EH (cell line): Measurements from ENCODE around the gene PHACTR1.

Experiments used
- DNase-seq: peaks from one replicate; pipeline ENCODE4 v3.0.0-alpha.2; 2015; ENCODE audit warnings: low read depth

PHACTR1 gene

DNA sequence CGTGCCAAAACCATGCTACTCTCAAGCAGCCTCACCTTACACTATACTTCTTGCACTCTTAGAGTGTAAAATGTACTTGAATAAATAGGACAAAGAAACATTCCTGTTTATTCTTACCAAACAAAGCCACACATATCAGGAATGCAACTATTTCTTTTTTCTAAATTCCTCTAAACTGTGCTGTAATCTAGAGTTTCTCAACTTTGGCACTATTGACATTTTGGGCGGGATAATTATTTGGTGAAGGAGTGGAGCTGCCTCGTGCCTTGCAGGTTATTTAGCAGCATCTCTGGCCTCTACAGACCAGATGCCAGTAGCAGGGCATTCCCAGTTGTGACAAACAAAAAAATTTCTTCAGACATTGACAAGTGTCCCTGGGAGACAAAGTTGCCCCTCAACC, 86.9 kb downstream of the PHACTR1 start:
- no peak for DNase-seq

DNA sequence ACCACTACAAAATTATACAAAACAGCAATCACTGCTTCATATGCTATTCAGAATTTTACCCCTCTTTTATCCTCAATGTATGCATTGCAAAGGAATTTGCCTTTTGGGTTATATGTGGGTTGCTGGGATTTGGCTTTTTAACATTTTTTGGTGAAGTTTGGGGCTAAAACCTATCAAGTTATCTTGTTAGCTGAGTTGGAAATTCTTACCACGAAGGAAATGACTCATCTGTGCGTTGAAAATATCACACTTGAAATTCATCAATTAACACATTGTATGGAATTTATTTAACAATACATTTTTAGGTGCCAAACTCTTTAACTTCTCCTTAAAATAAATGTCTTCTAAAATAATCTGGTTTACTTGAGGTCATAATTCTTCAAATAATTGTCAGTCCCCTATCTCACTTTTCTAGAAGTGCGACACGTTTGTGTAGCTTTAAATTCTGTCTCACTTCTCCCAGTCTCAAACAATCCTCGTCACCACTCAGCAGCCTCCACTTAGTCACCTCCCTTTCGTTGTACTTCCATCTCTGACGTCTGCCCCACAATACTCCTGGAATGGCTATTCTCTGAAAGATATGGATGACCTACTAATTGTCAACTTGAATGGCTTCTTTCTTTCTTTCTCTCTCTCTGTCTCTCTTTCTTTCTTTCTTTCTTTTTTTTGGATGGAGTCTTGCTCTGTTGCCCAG, 88.5 kb downstream of the PHACTR1 start:
- no peak for DNase-seq

DNA sequence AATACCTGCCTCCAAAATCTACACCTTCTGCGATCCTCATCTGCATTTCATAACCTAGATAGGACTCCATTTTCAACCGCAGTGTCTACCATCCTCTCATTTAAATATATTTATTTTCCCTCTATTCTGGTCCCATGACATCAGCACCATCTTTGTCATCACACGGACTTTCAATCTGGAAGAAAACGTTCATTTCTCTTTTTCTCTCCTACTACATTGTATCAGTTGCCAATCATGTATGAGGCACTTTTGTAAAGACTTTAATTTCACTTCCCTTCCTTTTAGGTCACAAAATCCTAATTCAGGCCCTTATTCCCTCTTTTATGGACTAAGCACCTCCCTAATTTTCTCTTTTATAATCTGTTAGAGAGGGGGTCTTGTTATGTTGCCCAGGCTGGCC, 89.6 kb downstream of the PHACTR1 start:
- no peak for DNase-seq

DNA sequence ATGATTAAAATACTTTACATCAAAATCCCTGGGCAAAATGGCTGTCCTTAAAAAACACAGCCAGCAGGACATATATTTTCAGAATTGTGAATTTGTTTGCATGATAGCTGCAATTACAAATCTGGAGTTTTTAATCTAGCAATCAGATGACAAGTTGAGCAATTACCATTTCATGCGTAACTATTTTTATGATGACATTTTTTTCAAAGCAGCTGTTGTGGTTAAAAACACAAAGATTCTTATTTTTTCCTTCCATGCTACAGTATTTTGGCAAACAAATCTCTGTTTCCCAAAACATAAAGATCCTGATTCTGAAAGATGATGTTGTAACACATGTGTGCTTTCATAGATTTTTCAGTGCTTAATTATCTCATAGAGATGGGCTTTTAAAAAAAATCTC, 90.2 kb downstream of the PHACTR1 start:
- no peak for DNase-seq

DNA sequence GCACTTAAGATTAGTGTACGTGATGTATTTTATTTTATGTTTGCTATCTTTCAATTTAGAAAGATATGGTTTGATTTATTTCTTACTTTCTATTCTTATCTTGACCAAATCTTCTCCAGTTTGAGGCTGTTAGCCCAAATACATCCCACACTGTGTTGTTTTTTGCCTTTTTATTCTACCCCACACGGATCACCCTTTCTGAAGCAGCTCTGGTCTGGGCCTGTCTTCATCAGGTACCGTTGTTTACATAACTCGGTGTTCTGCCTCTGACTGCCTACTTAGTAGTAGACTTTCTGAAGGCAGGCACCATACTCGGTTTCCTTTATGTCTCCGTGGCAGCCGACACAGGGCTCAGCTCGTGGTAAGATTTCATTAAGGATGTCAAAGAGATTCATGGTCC, 95.0 kb downstream of the PHACTR1 start:
- DNase-seq, result no peak

DNA sequence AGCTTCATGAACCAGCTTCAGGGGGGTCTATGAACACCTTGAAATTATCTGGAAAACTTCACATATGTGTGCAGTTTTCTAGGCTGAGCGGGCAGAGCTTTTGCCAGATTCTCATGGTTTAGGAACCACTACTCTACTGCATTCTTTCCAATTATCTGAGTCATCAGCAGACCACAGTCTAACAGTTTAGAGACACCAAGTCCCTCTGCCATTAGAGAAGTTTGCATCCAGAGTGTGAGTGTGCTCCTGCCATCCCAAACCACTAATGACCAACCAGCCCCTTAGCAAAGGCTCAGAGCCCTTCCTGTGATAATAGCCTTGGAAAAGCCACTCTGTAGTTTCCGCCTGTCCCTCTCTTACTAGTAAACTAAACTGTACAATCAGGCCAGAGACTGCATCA, 96.8 kb downstream of the PHACTR1 start:
- DNase-seq, result peak; percentile 77

DNA sequence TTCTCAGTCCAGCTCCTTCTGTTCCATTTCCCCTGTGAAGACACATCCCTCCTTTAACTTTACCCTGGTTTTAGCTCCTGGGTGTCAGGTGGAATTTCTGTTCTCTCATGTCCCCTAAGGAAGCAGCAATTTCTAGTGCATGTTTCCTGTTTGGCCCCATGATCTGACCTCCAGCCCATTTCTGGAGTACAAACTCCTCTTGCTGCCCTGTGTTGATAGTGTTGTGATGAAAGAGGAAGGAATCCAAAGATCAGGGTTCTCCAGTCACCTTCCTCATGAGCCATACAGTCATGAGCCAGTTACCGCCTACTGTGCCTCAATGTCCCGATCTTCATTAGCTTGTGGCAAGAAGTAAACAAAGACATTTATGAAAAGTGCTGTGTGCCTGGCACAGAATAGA, 97.4 kb downstream of the PHACTR1 start:
- no peak for DNase-seq

DNA sequence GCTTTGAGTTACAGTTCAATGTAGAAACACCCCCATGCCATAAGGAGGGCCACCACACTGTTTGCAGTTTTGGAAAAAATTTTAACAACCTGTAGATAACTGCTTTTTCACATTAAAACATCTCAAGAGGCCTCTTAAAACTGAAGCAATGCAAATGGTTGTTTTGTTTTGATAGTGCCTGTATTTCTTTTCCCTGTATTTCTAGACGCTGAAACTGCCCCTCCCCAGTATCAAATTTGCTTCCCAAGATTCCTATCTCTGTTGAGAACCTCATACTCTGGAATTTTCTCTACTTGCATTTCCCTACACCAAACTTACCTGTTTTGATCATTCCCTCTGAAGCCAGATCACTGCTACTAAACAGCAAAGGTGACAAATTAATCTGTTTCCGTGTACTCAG, 98.5 kb downstream of the PHACTR1 start:
- DNase-seq, result no peak

DNA sequence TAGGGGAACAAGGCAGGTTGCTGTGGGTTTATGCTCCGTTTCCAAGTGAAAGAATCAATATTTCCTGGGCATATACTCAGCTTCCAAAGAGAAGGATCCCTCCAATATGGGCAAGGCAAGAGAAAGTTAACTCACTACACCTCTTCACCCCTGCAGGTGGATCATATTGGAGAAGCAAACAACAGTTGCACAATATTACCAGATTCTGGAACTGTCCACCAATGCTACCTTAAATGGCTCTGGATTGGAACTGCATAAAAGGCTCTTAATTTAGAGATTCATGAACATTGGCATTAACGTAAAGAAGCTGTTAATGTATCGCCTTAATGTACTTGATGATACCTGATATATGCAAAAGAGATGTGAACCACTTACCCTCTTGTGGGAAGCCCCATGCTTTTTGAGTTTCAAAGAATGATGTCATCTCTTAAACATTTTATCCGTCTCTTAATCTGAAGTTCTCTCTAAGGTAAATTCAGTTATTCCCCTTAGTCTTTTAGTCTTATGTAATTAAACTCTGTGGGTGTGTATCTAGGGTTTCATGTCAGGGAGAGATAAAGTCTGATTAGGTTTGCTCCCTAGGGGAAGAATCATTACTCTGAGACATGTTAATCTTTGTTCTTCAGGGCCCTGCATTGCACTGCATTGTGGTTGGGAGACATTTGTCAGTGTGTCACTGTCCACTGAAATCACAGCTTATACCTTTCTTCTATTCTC, 99.5 kb downstream of the PHACTR1 start:
- no peak for DNase-seq

DNA sequence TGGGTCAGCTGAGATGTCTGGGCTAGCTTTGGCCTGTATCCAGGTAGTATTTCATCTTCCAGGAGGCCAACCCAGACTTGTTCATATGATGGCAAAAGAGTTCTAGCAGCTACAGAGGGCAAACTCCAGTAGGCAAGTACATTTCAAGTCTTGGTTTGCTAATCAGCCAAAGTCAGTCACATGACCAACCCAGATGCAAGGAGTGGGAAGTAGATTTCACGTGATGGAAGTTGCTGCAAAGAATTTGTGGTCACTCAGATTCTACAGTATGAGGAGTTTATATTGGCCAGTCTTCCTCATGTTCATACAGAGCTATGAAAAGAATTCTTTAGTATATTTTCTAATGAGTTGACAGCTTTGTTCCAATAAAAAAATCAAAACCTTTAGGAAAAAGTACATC, 101.8 kb downstream of the PHACTR1 start:
- DNase-seq, result peak; percentile 38

DNA sequence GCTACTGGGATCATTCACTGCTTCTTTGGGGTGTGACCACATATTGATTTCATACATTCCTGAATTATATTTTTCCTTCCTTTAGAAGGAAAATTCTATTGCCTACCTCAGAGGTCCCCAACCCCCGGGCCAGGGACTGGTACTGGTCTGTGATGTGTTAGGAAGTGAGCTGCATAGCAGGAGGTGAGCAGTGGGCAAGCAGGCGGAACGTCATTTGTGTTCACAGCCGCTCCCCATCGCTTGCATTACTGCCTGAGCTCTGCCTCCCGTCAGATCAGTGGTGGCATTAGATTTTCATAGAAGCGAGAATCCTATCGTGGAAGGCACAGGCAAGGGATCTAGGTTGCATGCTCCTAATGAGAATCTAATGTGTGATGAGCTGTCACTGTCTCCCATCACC, 107.3 kb downstream of the PHACTR1 start:
- no peak for DNase-seq

DNA sequence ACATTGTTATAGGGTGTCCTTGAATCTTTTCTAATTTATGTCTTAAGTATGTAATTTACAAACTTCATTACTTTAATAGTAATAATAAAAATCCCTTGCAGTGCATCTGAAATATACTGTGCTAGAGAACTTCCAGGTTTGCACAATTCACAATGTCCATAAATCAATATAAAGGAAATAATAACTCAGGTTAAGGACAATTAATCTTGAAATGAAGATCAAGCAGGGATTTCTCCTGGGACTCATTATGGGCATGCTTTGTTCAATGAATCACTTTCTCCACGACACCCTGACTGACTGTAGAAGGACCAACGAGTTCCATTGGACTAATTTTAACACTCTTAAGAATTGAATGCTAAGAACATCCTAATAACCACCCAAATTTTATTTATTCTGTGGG, 110.0 kb downstream of the PHACTR1 start:
- no peak for DNase-seq

DNA sequence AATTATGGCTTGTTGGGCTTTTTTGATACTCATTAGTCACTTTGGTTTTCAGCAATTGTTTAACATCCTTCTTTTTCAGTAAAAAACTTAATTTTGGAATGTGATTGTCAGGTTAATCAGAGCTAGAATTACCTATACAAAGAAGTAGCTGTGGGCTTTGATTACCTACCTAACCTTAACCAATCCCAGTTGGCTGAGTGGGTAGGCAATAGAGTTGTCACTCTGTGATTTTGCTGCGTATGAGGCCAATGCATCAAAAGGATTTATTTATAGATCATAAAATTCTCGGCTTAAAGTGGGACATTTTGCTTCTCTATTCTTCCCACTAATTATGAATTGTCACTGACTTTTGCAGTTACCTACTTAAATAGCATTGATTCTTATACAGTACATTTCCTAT, 111.4 kb downstream of the PHACTR1 start:
- no peak for DNase-seq

DNA sequence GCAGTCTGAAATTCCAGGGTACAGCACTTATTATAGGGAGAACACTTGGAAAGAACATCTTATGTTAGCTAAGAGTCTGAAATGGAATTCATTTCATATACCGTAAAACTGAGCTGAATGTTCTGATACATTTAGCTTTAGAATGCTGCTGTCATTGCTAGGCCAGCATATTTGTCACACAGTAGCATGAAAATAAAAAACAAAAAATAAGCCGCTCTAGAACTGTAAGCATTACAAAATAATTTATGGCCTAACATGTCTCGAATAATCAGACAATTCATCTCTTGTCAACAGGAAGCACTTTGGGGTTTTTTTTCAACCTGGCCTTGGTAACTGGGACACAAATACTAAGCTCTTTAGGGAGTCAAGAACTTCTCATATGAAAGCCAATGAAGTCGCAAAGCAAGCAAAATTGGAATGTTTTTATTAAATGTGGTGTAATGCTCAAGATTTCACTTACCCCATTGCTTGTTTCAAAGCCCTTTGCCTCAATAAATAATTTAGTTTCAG, 115.7 kb downstream of the PHACTR1 start:
- DNase-seq, result no peak

DNA sequence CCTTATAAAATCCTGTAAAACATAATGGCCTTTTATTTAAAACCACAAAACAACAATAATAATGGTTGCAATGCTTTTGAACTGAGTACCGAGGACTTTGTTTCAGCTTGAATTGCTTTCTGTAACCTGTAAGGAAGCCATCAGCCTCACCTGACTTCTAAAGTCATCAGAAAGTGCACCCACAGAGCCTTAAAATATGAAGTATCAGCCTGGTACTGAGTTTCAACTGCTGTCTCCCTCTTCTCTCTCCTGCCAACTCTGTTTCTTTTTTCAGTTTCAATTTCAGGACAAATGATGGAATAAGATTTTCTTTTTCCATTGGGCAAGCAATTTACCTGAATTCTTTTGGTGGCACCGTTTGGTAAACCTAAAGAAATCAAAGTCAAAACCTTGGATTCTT, 119.4 kb downstream of the PHACTR1 start:
- DNase-seq, result no peak

DNA sequence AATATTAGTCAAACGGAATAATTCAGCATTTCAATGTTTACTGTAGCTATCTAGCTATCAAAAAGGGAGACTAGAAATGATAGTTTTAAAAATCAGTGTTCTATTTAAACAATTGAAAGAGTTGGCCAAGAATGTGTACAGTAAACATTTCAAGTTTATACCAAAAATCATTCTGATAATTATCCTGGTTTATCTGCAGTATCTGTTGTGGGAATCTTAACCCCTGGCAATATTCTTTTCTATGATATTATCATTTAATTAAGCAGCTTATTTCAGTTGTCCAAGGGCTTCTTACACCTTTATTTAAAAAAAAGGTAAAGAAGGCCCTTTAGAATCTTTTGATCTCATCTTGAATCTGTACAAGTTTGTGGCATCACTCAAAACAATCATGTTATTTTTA, 125.1 kb downstream of the PHACTR1 start:
- no peak for DNase-seq

DNA sequence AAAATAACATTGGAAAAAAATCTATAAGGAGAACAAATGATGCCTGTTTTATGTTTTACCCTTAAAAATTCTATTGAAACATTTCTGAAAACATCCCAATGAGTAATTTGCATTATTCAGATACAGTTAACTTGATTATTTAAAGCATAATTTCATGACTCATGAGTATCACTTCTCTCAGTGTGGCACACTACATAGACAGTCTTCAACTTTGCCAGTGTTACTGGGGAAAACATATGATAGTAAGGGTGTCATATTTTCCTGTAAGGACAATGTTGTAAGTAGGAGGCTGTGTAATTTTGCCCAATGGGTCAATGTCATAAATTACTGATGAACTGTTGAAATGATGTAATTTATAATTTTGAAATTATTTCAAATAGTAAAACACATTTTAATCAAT, 125.5 kb downstream of the PHACTR1 start:
- DNase-seq, result peak; percentile 26

DNA sequence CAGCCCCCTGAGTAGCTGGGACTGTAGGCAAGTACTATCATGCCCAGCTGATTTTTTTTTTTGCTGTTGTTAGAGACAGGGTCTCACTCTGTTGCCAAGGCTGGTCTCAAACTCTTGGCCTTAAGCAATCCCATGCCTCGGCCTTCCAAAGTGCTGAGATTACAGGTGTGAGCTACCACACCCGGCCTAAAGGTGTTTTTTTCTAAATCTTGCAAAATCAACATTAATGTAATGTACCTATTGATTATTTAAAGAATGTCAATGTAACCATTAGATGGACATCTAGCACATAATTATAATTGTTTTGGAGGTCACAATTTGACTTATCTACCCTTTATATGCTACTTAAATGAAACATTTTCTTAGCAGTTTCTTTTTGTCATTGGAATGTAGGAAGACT, 126.1 kb downstream of the PHACTR1 start:
- DNase-seq, result no peak

DNA sequence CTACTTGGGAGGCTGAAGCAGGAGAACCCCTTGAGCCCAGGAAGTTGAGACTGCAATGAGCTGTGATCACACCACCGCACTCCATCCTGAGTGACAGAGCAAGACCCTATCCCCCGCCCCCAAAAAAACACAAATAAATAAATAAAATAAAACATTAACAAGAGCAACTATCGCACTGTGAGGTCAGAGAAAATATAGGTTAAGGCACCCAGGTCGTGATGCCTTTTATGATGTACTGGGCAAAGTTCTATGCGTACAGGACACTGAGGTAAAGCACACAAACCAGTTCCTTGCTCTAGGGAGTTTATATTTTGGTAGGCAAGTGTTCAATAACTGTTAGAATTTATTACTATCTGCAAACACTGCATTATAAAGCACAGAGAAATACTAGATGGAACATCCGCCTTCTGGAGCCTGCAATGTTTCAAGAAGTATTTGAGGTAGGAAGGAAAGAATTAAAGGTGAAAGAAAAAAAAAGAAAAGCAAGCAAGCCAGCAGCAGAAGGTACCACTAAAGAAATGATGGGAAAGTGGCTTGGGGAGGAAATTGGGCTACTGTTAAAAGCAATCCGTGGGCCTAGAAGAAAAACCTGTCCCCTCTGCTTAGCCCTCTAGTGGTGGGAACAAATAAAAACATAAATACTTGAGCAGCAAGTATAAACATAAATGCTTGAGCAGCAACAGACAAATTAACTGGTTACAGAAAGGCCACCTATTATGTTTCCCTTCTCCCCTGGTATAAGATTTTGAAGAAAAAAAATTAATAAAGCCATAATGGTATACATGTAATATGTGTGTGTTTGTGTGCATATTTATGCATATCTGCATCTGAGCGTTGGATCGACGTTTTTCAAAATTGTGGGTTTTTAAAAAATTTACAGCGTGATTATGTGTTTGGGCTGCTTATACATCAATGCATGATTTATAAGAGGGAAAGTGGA, 128.0 kb downstream of the PHACTR1 start:
- DNase-seq, result peak; percentile 49

DNA sequence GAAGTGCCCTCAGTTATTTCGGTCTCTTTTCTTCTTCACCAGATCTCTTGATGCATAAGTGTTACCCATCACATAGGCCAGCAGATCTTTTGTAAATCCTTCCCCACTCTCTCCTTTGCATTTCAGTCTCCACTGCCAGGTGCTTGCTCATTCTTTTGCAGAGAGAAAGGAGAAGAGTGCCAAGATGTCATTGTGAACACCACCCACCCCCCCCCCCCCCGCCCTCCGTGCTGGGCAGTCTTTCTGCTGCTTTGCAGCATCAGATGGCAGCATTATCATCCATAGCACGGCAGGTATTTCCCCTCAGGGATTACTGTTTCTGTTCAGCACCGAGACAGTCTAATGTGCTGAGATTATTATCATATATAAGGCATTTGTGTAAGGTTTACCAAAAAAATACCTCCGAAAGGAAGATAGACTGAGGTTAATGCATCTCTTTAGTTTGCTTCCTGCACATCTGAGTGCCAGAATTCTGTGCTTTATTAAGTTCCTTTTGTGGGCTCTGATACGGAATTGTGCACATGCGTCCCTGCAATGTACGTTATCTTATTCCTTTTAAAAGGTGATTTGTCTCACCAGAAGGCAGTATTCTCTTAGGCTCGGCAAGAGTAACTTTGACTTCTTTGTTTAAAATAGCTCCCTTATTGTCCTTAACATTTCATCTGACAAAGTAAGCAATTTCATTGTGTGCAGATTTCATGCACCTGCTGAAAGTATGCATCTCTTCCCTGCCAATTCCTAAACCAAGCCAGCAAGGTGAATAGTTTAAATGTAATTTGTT, 128.8 kb downstream of the PHACTR1 start:
- DNase-seq, result no peak

DNA sequence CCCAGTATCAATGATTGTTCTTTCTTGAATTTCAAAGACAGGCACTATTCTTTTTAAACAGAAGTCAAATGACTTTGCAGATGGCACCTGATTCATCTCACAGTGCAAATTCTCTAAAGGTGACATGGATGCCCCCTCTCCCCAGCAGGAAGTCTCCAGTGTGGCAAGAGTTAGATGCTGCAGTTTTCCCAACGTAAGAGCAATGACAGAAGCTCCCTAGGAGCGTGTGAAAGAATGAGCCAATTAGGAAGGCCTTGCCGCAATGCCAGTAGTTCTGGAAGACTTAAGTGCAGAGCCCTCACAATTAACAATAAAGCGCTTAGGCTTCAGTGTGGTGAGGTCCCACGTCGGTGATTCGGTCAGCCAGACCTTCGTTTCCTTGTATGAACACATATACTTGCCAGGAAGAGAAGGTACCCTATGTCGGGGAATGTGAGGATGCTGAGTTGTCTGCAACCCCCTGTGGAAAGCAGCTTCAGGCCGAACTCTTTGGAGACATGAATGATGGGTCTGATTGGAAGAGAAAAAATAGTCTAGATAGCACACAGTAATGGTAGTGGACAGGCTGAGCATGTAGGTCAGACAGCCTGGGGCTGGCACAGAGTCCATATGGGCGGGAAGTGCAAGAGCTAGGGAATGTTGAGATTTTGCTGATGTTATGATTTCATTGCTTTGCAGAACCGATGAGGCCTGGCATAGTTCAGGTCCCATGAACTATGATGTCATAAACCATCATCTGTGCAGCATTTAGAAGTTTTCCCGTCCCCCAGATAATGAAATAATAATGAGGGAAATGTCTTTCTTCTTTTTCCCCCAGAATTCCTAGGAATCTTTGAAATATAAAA, 132.6 kb downstream of the PHACTR1 start:
- peak; percentile 43 for DNase-seq
